SK-N-SH treated with all-trans-retinoic acid at 6 μM for 48 hours (cell line): ENCODE data around the gene KCNG2.

Experiments used
- ARNTL ChIP-seq: fragments of 450-650 bp; formaldehyde crosslinking; IDR thresholded peaks from 2 replicates; pipeline ENCODE4 v1.5.0; 2020; ENCODE audit warnings: low read depth, mild to moderate bottlenecking, moderate library complexity, borderline replicate concordance
- BACH2 ChIP-seq: fragments of 250-450 bp; sonication (Bioruptor Pico); IDR thresholded peaks from 2 replicates; pipeline ENCODE4 v1.9.0; 2021; ENCODE audit warnings: mild to moderate bottlenecking, borderline replicate concordance
- GLIS3 ChIP-seq: fragments of 250-450 bp; sonication (Bioruptor Pico); IDR thresholded peaks from 2 replicates; pipeline ENCODE4 v1.5.0; 2020; ENCODE audit warnings: mild to moderate bottlenecking, moderate library complexity
- PATZ1 ChIP-seq: fragments of 250-450 bp; sonication (Bioruptor Pico); IDR thresholded peaks from 2 replicates; pipeline ENCODE4 v1.8.0; 2020; ENCODE audit warnings: mild to moderate bottlenecking, moderate library complexity, borderline replicate concordance
- POU6F1 ChIP-seq: fragments of 250-450 bp; sonication (Bioruptor Pico); IDR thresholded peaks from 2 replicates; pipeline ENCODE4 v1.8.0; 2021; ENCODE audit warnings: low read depth, mild to moderate bottlenecking, moderate library complexity, borderline replicate concordance
- RARB ChIP-seq: fragments of 250-450 bp; sonication (Bioruptor Pico); IDR thresholded peaks from 2 replicates; pipeline ENCODE4 v1.8.0; 2021; ENCODE audit warnings: mild to moderate bottlenecking, moderate library complexity
- TCF4 ChIP-seq: fragments of 250-450 bp; sonication (Bioruptor Pico); IDR thresholded peaks from 2 replicates; pipeline ENCODE4 v1.8.0; 2021; ENCODE audit warnings: mild to moderate bottlenecking, moderate library complexity, borderline replicate concordance
- TSHZ2 ChIP-seq: fragments of 250-450 bp; sonication (Bioruptor Pico); IDR thresholded peaks from 2 replicates; pipeline ENCODE4 v1.5.0; 2020; ENCODE audit warnings: mild to moderate bottlenecking, moderate library complexity
- TF ChIP-seq, protein P1 (sequence below): fragments of 250-450 bp; sonication (Bioruptor Pico); IDR thresholded peaks from 2 replicates; pipeline ENCODE4 v1.5.1; 2020; ENCODE audit warnings: low read depth, mild to moderate bottlenecking, moderate library complexity

DNA sequence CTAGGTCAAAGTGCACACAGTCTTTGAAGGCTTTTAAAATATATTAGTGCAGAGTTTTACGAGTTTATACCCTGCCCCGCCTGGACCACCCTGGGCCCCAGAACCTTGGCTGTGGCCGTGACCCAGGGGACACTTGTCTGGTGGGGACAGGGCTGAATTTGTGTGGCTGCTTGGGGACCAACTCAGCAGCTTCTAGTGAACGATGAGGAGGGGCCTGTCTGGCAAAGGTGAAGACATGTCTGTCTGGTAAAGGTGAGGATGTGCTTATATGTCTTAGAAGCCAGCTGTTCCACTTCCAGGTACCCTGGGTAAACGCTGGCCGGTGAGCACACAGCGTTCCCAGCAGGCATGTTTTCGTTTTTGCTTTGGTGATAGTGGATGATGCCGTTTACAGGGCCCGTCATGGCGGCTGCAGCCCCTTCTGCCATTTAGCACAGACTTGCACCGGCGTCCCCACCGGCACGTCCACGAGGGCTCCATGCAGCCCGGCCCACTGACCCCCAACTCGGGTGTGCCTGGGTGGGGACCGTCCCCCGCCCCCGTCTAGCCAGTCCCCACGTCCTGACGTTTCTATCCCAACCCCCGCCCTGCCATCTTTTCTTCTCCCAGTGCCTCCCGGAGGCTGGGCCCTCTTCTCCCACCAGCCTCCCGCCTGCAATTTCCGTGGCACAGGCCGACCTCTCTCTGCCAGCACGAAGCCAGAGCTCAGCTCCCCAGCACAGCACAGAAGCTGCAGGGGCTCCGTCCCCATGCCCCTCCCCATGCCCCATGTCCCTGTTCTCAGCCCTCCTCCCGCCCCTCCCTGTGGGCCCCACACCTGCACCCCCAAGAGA is 85.9 kb downstream of the KCNG2 start:
- no peak for TF ChIP-seq GLIS3 (CRISPR knock-in tag)
- no peak for TF ChIP-seq TSHZ2 (CRISPR knock-in tag)
- TF ChIP-seq PATZ1 (CRISPR knock-in tag): no peak
- TF ChIP-seq RARB: no peak
- TF ChIP-seq ARNTL (CRISPR knock-in tag): no peak
- no peak for TF ChIP-seq TCF4 (CRISPR knock-in tag)
- TF ChIP-seq BACH2 (CRISPR knock-in tag): no peak
- TF ChIP-seq, protein P1, sequence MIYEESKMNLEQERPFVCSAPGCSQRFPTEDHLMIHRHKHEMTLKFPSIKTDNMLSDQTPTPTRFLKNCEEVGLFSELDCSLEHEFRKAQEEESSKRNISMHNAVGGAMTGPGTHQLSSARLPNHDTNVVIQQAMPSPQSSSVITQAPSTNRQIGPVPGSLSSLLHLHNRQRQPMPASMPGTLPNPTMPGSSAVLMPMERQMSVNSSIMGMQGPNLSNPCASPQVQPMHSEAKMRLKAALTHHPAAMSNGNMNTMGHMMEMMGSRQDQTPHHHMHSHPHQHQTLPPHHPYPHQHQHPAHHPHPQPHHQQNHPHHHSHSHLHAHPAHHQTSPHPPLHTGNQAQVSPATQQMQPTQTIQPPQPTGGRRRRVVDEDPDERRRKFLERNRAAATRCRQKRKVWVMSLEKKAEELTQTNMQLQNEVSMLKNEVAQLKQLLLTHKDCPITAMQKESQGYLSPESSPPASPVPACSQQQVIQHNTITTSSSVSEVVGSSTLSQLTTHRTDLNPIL (CRISPR knock-in tag): no peak
- TF ChIP-seq POU6F1: no peak
